DMS 273 (cell line): ENCODE data around the gene KLRB1.
"Not testable (repeated sequence)": the region's sequence is repeated elsewhere in the genome, so short reads cannot be mapped to it uniquely, and the experiment has no call there.

Experiments
- DNase-seq: peaks from one replicate; lab custom pipeline; 2025; ENCODE audit not compliant: unreplicated experiment; lab: John Stamatoyannopoulos, UW

The KLRB1 gene

DNA sequence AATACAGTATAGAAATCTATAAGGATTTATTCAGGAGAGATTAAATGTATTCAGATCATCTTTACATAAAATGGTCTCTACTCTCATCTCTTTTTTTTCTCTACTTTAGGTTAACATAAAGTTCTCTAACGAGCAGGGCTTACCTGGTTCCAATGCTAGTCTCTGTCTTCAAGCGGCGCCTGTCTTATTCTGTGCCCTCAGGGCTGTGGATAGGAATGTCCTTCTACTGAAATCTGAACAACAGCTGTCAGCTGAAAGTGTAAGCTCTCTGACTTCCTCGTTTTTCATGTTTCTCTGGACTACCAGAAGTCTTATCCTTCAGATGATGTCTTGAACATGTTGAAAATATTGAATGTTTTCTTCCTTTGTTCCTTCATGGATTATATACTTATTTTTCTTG is 62.2 kb downstream of the KLRB1 start:
- DNase-seq: not testable (repeated sequence)
